K562 (cell line): ENCODE measurements around the gene S100A1. TPM values are rescaled to one million over a fixed set of nuclear protein-coding genes. Genes with fewer than 3 reads are reported as not detected.
"Not testable (repeated sequence)": the region's sequence is repeated elsewhere in the genome, so short reads cannot be mapped to it uniquely, and the experiment has no call there.

Experiments used
- ATAC-seq: fragments of 200-7000 bp; cut with Tn5 transposase; 3 replicates; pipeline ENCODE4 v1.9.1; 2020; ENCODE audit warnings: moderate library complexity
- BruUV-seq: library from RNA; stranded (reverse); fragments of 400-500 nt; replicated peaks from 2 replicates; lab custom pipeline; 2021; lab: Mats Ljungman, UMichigan
- CTCF ChIA-PET: fragments of 300-600 bp; formaldehyde crosslinking; extraction: SDS; loops from one replicate; lab custom pipeline; 2021; ENCODE audit warnings: low intra/inter-chr PET ratio; lab: Yijun Ruan, JAX
- POLR2A ChIA-PET: fragments of 300-600, 350-650 bp; sonication (Branson Sonifier 250); formaldehyde crosslinking; extraction: SDS; loops from one replicate; lab custom pipeline; 2021; ENCODE audit warnings: antibody characterized with exemption, inconsistent platforms; lab: Yijun Ruan, JAX
- DNase-seq, 4 experiments: peaks; one replicate each; pipeline versions ENCODE4 v3.0.0 to v3.0.0-alpha.2; 2011 to 2018; ENCODE audit warnings: low spot score in 3 of 4, mixed read lengths in 3 of 4; ENCODE audit errors: extremely low read depth in 1 of 4
- FAIRE-seq: peaks from 2 replicates; lab custom pipeline; 2011; peaks lifted over from hg19 to GRCh38; lab: Jason Lieb, UNC
- H2AFZ ChIP-seq: 2 replicates; pipeline ENCODE4 v1.6.0; 2011; ENCODE audit warnings: low read depth, low read length, control low read depth, inconsistent platforms
- H3K27ac ChIP-seq: fragments of 200-600 bp; 3 replicates; pipeline ENCODE4 v1.8.0; 2011; ENCODE audit warnings: low read depth, mild to moderate bottlenecking, control low read depth, inconsistent platforms, low read length, moderate library complexity, mixed read lengths; ENCODE audit errors: extremely low read depth
- H3K27me3 ChIP-seq, 2 experiments: fragments of 300-600 bp in 1 of 2; 2 replicates in 1 of 2; 3 replicates in 1 of 2; pipeline versions ENCODE4 v1.6.0 to v1.8.0; 2011; ENCODE audit warnings: inconsistent platforms in 2 of 2, low read length in 2 of 2, mild to moderate bottlenecking in 1 of 2, mixed read lengths in 1 of 2, moderate library complexity in 1 of 2; ENCODE audit not compliant: control insufficient read depth in 2 of 2, insufficient read depth in 2 of 2
- H3K36me3 ChIP-seq: fragments of 300-600 bp; 3 replicates; pipeline ENCODE4 v1.8.0; 2011; ENCODE audit warnings: mild to moderate bottlenecking, low read length, inconsistent platforms; ENCODE audit not compliant: control insufficient read depth, insufficient read depth
- H3K4me1 ChIP-seq, 2 experiments: fragments of 200-600 bp in 1 of 2; replicated peaks in 1 of 2; 2 replicates in 1 of 2; 3 replicates in 1 of 2; pipeline versions ENCODE4 v1.5.1 to v1.8.0; 2011; ENCODE audit warnings: inconsistent platforms in 2 of 2, low read length in 2 of 2, mild to moderate bottlenecking in 1 of 2, mixed read lengths in 1 of 2, moderate library complexity in 1 of 2; ENCODE audit not compliant: control insufficient read depth in 2 of 2, insufficient read depth in 2 of 2
- H3K4me2 ChIP-seq: 2 replicates; pipeline ENCODE4 v1.6.1; 2011; ENCODE audit warnings: low read length, control low read depth, inconsistent platforms, mixed read lengths; ENCODE audit not compliant: insufficient read depth
- H3K4me3 ChIP-seq: fragments of 200-600 bp; sonication (generic), shearing (Covaris generic); 2 replicates; pipeline ENCODE4 v1.5.1; 2016; ENCODE audit warnings: control low read depth, inconsistent platforms
- H3K79me2 ChIP-seq: fragments of 200-600 bp; 3 replicates; pipeline ENCODE4 v1.8.0; 2011; ENCODE audit warnings: low read length, inconsistent platforms; ENCODE audit not compliant: control insufficient read depth, insufficient read depth
- H3K9ac ChIP-seq, 2 experiments: 2 replicates each; pipeline versions ENCODE4 v1.6.0 to v1.6.1; 2011; ENCODE audit warnings: low read depth in 2 of 2, low read length in 2 of 2, control low read depth in 1 of 2, inconsistent platforms in 1 of 2, mild to moderate bottlenecking in 1 of 2, mixed read lengths in 1 of 2; ENCODE audit not compliant: insufficient read depth in 1 of 2
- H3K9me1 ChIP-seq: one replicate; pipeline ENCODE4 v1.6.0; 2011; ENCODE audit warnings: inconsistent platforms, mild to moderate bottlenecking, low read length, moderate library complexity; ENCODE audit not compliant: control insufficient read depth, insufficient read depth
- H3K9me3 ChIP-seq: replicated peaks from 2 replicates; pipeline ENCODE4 v1.5.1; 2011; ENCODE audit warnings: low read depth, low read length, inconsistent platforms; ENCODE audit not compliant: control insufficient read depth, insufficient read depth
- H4K20me1 ChIP-seq: replicated peaks from 2 replicates; pipeline ENCODE4 v1.6.1; 2011; ENCODE audit warnings: low read length, inconsistent platforms, mixed read lengths; ENCODE audit not compliant: control insufficient read depth, insufficient read depth
- NFE2L1 ChIP-seq: fragments of 450-650 bp; IDR thresholded peaks from 2 replicates; pipeline ENCODE4 v1.6.1; 2016; ENCODE audit warnings: missing genetic modification characterization, low read depth, mild to moderate bottlenecking, missing compliant biosample characterization, moderate library complexity, borderline replicate concordance
- POLR2AphosphoS5 ChIP-seq: IDR thresholded peaks from 2 replicates; pipeline ENCODE4 v1.6.1; 2011; ENCODE audit warnings: mild to moderate bottlenecking, low read depth, low read length, moderate library complexity; ENCODE audit not compliant: control insufficient read depth, insufficient read depth
- ZFX ChIP-seq: sonication (generic); formaldehyde crosslinking; IDR thresholded peaks from 2 replicates; pipeline ENCODE4 v1.8.0; 2022; ENCODE audit warnings: mild to moderate bottlenecking, missing genetic modification reagents, moderate library complexity
- WGBS: fragments of 100-300 bp; shearing (Covaris generic); methylation state at CpG from one replicate; pipeline ENCODE4 v1.1.6; 2016; ENCODE audit warnings: low coverage, mixed read lengths; ENCODE audit not compliant: insufficient coverage; ENCODE audit errors: missing lambda C conversion rate; 5-methylcytosine and 5-hydroxymethylcytosine counted together
- in situ Hi-C: fragments of 300-500 bp; cut with MboI; formaldehyde crosslinking; loops from 4 replicates; pipeline ENCODE4 v1.15.0; 2018; ENCODE audit warnings: inconsistent platforms, mixed read lengths
- intact Hi-C: fragments of 100-400 bp; cut with micrococcal nuclease; formaldehyde crosslinking; loops from 2 replicates; pipeline ENCODE4 v1.14.2; 2022
- polyA plus RNA-seq, 8 experiments: library from polyadenylated mRNA; depleted of rRNA in 4 of 8; stranded (reverse) in 5 of 8; unstranded in 3 of 8; fragments of >200 nt; fragmentation: Nextera tagmentation in 2 of 8; fragmentation: Illumina TruSeq in 1 of 8; extraction: Ambion mirVana in 2 of 8; extraction: Trizol in 1 of 8; gene quantifications; 2 replicates each; pipeline versions ENCODE4 v1.2.1 to v1.2.3, GENCODE V29; 2011 to 2014; ENCODE audit warnings: inconsistent platforms in 1 of 8, missing spikeins in 1 of 8
- total RNA-seq, 7 experiments: library from RNA; depleted of rRNA in 6 of 7; stranded (reverse); fragments of >200 nt in 6 of 7; fragmentation: Illumina TruSeq in 2 of 7; extraction: Trizol in 2 of 7; gene quantifications; 2 replicates each; pipeline versions ENCODE4 v1.2.1 to v1.2.3, GENCODE V29; 2011 to 2021; ENCODE audit warnings: low replicate concordance in 1 of 7

S100A1 gene
- total and polyA plus RNA-seq, 9 of the 15 experiments (the other 6 are each of a cell fraction or from before 2014, with no cell fraction given), result 0.44 to 30.1 (median 12.7) TPM

- H4K20me1 ChIP-seq, H3K9ac ChIP-seq, CTCF ChIA-PET, H3K27ac ChIP-seq, in situ Hi-C loops, DNase-seq, FAIRE-seq, H3K4me2 ChIP-seq, H3K4me1 ChIP-seq, BruUV-seq, H3K9me1 ChIP-seq, H3K9me3 ChIP-seq, H2AFZ ChIP-seq, ATAC-seq, intact Hi-C loops, H3K4me3 ChIP-seq, H3K27me3 ChIP-seq: not testable (repeated sequence)
- 96% methylated on average over 5 of the region's 5 CpGs for WGBS
- TF ChIP-seq ZFX (CRISPR knock-in tag), result peak; percentile 17; the same call in 1 of the 2 replicates
- peaks cover 43% of the 10 kb centered on the region for H3K79me2 ChIP-seq
- POLR2A ChIA-PET, result interaction anchor here (0.6 to 11.6 kb wide), 11 partner anchors 9 to 808 kb away, joined by 3 to 205 read pairs (median 3); partner anchors contain the start of genes RPS27 and S100A13
- H3K36me3 ChIP-seq, result peaks cover 97% of the 10 kb centered on the region
These were observed 12.0 kb downstream of the S100A1 start for GRCh38 chr1:153640213-153640612.

- Histone ChIP-seq H3K4me2 (no peak overlapping the region), H3K4me3 (no peak overlapping the region), H3K27ac (no peak overlapping the region), H3K9me3 (no peaks in the 10 kb centered on the region), H3K36me3 (peaks cover 100% of the 10 kb centered on the region), H3K9me1 (no peaks in the 10 kb centered on the region), H3K79me2 (peaks cover 36% of the 10 kb centered on the region), H2AFZ (no peak overlapping the region), H4K20me1 (no peaks in the 10 kb centered on the region; the same call in 1 of the 2 replicates), H3K9ac (no peak overlapping the region), H3K27me3 (no peaks in the 10 kb centered on the region), H3K4me1 (peaks cover 0 to 6% of the 10 kb centered on the region in 2 experiments; a peak in 4 of 5 replicates)
- BruUV-seq, result no TSS peak
- in situ Hi-C loops (no loop called here), intact Hi-C loops (no loop called here)
- FAIRE-seq (no peak), ATAC-seq (no peak), DNase-seq (no peak)
- CTCF ChIA-PET, result no interaction called here
- WGBS, result 94% methylated on average over 6 of the region's 6 CpGs
- TF ChIP-seq NFE2L1 (tag) (no peak), POLR2AphosphoS5 (0 out of 2 replicates have a peak, but pooled peaks have one; percentile 34)
- POLR2A ChIA-PET, result interaction anchor here (1.0 to 11.6 kb wide), 4 partner anchors 9 to 125 kb away, joined by 3 to 205 read pairs (median 13); partner anchors contain the start of gene S100A13
These were observed 12.6 kb downstream of the S100A1 start for GRCh38 chr1:153640861-153641260.
